Measurements from ENCODE around the gene TMPRSS5. TPM values are rescaled to one million over a fixed set of nuclear protein-coding genes. Genes with fewer than 3 reads are reported as not detected.

The TMPRSS5 gene
- total RNA-seq, 4 donors from 2014 or later: 0.26 to 0.83 (median 0.37) TPM

DNA sequence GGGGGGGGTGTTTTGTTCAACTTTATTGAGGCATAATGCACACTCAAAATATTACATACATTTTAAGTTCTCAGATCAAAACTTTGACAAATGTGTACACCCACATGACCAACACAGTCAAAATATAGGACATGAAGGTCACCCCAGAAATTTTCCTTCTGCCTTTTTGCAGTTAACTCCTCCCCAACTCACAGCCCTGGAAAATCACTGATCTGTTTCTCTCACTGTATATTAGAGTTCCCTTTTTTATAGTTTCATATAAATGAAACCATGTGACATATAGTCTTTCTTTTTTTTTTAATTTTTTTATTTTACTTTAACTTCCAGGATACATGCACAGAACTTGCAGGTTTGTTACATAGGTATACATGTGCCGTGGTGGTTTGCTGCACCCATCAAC lies 4.6 kb downstream of the TMPRSS5 start:
- H3K4me1 ChIP-seq: no peaks in the 10 kb centered on the region
- peaks cover 0 to 9% (median 0%) of the 10 kb centered on the region in 4 donors for H3K36me3 ChIP-seq
- no peak overlapping the region for H3K4me3 ChIP-seq
- H3K27me3 ChIP-seq: no peaks in the 10 kb centered on the region
- no peaks in the 10 kb centered on the region for H3K9me3 ChIP-seq
- TF ChIP-seq POLR2A (IDR thresholded peaks at IDR 0.05; ENCODE audit: low read depth): no peak
- TF ChIP-seq EP300 (IDR thresholded peaks at IDR 0.05): no peak
- TF ChIP-seq, protein P1, sequence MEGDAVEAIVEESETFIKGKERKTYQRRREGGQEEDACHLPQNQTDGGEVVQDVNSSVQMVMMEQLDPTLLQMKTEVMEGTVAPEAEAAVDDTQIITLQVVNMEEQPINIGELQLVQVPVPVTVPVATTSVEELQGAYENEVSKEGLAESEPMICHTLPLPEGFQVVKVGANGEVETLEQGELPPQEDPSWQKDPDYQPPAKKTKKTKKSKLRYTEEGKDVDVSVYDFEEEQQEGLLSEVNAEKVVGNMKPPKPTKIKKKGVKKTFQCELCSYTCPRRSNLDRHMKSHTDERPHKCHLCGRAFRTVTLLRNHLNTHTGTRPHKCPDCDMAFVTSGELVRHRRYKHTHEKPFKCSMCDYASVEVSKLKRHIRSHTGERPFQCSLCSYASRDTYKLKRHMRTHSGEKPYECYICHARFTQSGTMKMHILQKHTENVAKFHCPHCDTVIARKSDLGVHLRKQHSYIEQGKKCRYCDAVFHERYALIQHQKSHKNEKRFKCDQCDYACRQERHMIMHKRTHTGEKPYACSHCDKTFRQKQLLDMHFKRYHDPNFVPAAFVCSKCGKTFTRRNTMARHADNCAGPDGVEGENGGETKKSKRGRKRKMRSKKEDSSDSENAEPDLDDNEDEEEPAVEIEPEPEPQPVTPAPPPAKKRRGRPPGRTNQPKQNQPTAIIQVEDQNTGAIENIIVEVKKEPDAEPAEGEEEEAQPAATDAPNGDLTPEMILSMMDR (IDR thresholded peaks at IDR 0.05): no peak
- TF ChIP-seq POLR2AphosphoS5 (IDR thresholded peaks at IDR 0.05): no peak
- WGBS: 100% methylated on average over 1 of the region's 1 CpG
- no peak overlapping the region for H3K27ac ChIP-seq (replicated peaks in 1 of 4)
- no peak for DNase-seq (ENCODE audit: extremely low spot score)
- intact Hi-C loops (cut with DNase I): no loop called here

DNA sequence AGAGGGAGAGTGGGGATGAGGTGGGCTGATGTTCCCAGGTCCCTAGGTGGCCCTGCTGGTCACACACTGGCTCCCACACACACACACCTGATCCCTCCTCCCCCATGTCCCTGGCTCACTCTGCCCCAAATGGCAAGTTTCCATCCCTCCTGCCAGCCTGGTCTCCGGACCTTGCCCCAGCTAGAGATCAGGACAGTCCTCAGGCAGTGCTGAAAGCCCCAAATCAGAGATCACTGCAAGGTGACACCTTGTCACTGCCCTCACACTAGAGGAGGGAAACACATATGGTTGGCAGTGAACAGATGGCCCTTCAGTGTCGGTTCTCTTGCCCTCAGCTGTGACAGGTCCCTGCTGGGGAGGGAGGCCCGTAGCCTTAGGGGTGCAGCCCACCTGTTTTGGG lies 7.6 kb downstream of the TMPRSS5 start:
- 88% methylated on average over 3 of the region's 3 CpGs for WGBS
- Histone ChIP-seq H3K9me3 (no peaks in the 10 kb centered on the region), H3K4me1 (no peaks in the 10 kb centered on the region), H3K4me3 (no peak overlapping the region), H3K36me3 (peaks cover 0 to 22% (median 0%) of the 10 kb centered on the region in 4 donors), H3K27ac (replicated peaks in 1 of 4) (no peak overlapping the region), H3K27me3 (no peaks in the 10 kb centered on the region)
- no peak for DNase-seq (ENCODE audit: extremely low spot score)
- intact Hi-C loops (cut with DNase I): no loop called here
- TF ChIP-seq, protein P1 (IDR thresholded peaks at IDR 0.05): no peak
- TF ChIP-seq POLR2AphosphoS5 (IDR thresholded peaks at IDR 0.05): no peak
- no peak for TF ChIP-seq EP300 (IDR thresholded peaks at IDR 0.05)

DNA sequence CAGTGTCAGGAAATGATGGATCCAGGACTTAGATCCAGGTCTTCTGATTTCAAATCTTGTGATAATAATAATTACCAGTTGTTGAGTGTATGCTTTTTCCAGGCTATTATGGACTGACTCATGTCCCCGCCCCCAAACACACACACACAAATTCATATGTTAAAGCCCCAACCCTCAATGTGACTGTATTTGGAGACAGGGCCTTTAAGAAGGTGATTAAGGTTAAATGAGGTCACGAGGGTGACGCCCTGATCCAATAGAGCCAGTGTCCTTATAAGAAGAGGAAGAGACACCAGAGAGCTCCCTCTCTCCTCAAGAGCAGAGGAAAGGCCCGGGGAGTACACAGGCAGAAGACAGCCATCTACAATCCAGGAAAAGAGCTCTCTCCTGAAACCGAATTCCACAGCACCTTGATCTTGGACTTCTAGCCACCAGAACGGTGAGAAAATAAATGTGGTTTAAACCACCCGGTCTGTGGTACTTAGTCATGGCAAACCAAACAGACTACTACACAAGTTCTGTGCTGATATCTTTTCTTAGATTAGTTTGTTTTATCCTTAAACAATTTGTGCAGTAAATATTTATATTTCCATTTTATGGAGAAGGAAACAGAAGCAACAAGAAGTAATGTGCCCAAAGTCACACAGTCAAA lies 8.2 kb downstream of the TMPRSS5 start:
- H3K4me3 ChIP-seq: no peak overlapping the region
- H3K36me3 ChIP-seq: peaks cover 0 to 22% (median 0%) of the 10 kb centered on the region in 4 donors
- H3K27me3 ChIP-seq: no peaks in the 10 kb centered on the region
- intact Hi-C loops (cut with DNase I): no loop called here
- H3K9me3 ChIP-seq: no peaks in the 10 kb centered on the region
- DNase-seq (ENCODE audit: extremely low spot score): no peak
- H3K27ac ChIP-seq (replicated peaks in 1 of 4): no peak overlapping the region
- no peaks in the 10 kb centered on the region for H3K4me1 ChIP-seq
- TF ChIP-seq POLR2A (IDR thresholded peaks at IDR 0.05; ENCODE audit: low read depth) (no peak), POLR2AphosphoS5 (IDR thresholded peaks at IDR 0.05) (no peak), EP300 (IDR thresholded peaks at IDR 0.05) (no peak)
- TF ChIP-seq, protein P1 (IDR thresholded peaks at IDR 0.05): no peak
- 87% methylated on average over 7 of the region's 7 CpGs for WGBS

DNA sequence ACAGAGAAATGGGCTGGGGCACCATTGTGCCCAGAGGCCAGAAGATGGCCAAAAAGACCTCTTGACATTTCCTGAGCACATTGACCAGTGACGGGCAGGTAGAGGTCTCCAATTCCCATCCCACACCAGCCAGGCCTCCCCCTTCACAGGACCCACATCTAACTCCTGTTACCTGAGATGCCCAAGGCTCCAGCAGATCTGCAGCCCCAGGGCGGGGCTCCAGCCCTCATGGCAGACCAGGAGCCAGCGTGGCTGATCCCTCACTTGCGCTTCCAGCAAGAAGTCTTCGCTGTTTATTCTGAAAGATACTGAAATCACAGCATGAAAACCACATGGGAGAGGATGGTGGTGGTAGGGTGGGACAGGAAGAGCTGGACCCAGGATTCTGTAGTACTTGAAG lies 9.0 kb downstream of the TMPRSS5 start:
- DNase-seq (ENCODE audit: extremely low spot score): no peak
- WGBS: 96% methylated on average over 5 of the region's 5 CpGs
- Histone ChIP-seq H3K9me3 (no peaks in the 10 kb centered on the region), H3K27me3 (no peaks in the 10 kb centered on the region), H3K27ac (replicated peaks in 1 of 4) (no peak overlapping the region), H3K4me1 (no peaks in the 10 kb centered on the region), H3K4me3 (no peak overlapping the region), H3K36me3 (peaks cover 0 to 22% (median 0%) of the 10 kb centered on the region in 4 donors)
- TF ChIP-seq, protein P1 (IDR thresholded peaks at IDR 0.05): no peak
- TF ChIP-seq POLR2A (IDR thresholded peaks at IDR 0.05; ENCODE audit: low read depth): no peak
- intact Hi-C loops (cut with DNase I): no loop called here

DNA sequence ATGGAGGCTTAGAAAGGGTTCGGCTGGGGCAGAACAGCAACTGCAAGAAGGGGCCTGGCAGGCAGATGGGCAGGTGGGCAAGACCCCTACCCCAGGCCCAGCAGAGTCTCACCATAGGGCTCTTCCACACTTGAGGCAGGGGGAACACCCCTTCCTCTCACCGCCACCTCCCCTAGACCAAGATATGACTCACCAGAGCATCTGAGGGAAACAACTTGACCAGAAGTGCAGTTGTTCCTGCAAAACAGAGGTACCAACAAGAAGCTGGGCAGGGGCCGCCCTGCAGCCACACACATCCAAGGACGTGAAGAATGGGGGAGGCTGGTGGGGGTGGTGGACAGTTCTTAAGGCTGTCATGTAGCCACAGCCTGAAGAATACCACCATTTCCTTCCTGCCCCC lies 10.9 kb downstream of the TMPRSS5 start:
- no peak for TF ChIP-seq EP300 (IDR thresholded peaks at IDR 0.05)
- no peak for TF ChIP-seq POLR2AphosphoS5 (IDR thresholded peaks at IDR 0.05)
- Histone ChIP-seq H3K36me3 (peaks cover 0 to 22% (median 0%) of the 10 kb centered on the region in 4 donors), H3K4me1 (peaks cover 0 to under 1% (median 0%) of the 10 kb centered on the region in 4 donors), H3K4me3 (no peak overlapping the region), H3K27me3 (no peaks in the 10 kb centered on the region), H3K9me3 (no peaks in the 10 kb centered on the region), H3K27ac (replicated peaks in 1 of 4) (no peak overlapping the region)
- WGBS: 84% methylated on average over 3 of the region's 4 CpGs
- no peak for DNase-seq (ENCODE audit: extremely low spot score)
- intact Hi-C loops (cut with DNase I): no loop called here

Measured in esophagus muscularis mucosa (tissue), 4 donors.